ENCODE data around the gene ASPG.

ASPG gene

DNA sequence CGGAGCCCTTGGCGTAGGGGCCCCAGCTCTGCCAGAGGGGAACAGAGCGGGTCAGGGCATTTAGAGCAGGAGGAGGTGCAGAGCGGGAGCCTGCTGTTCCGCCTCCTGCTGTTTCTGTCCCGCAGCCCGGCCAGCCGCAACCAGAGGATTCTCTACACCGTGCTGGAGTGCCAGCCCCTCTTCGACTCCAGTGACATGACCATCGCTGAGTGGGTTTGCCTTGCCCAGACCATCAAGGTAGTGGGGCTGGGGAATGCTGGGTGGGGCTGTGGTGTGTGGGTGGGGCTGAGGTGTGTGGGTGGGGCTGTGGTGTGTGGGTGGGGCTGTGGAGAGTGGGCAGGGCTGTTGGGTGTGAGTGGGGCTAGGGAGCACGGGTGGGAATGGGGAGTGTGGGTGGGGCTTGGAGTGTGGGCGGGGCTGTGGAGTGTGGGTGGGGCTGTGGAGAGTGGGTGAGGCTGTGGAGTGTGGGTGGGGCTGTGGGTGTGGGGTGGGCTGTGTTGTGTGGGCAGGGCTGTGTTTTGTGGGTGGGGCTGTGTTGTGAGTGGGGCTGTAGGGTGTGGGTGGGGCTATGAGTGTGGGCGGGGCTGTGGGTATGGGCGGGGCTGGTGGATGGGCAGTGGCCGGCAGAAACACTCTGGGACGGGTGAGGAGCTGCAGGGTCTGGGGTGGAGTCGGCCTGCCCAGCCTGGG lies 8.0 kb downstream of the ASPG start:
- TF ChIP-seq POLR2AphosphoS5 (IDR thresholded peaks at IDR 0.05; ENCODE audit: low read depth, low read length) = no peak
- TF ChIP-seq FOXP2 (optimal IDR thresholded peaks at IDR 0.05; ENCODE audit: borderline replicate concordance, extremely low read depth, extremely low read length, insufficient read depth) = no peak
- no peak for TF ChIP-seq REST (IDR thresholded peaks at IDR 0.05; ENCODE audit: insufficient read depth in 1 of 2, low read depth in 2 of 2, low read length in 2 of 2)
- TF ChIP-seq SIN3A (IDR thresholded peaks at IDR 0.05; ENCODE audit: borderline replicate concordance, insufficient read depth, low read length) = no peak
- no peak for TF ChIP-seq TAF1 (IDR thresholded peaks at IDR 0.05; ENCODE audit: borderline replicate concordance, insufficient read depth, low read length)

GRCh38 chr14:104094056-104094708 lies 8.7 kb downstream of the ASPG start:
- TF ChIP-seq REST (IDR thresholded peaks at IDR 0.05; ENCODE audit: insufficient read depth in 1 of 2, low read depth in 2 of 2, low read length in 2 of 2) = no peak
- no peak for TF ChIP-seq TAF1 (IDR thresholded peaks at IDR 0.05; ENCODE audit: borderline replicate concordance, insufficient read depth, low read length)
- TF ChIP-seq SIN3A (IDR thresholded peaks at IDR 0.05; ENCODE audit: borderline replicate concordance, insufficient read depth, low read length) = no peak
- no peak for TF ChIP-seq FOXP2 (optimal IDR thresholded peaks at IDR 0.05; ENCODE audit: borderline replicate concordance, extremely low read depth, extremely low read length, insufficient read depth)
- no peak for TF ChIP-seq POLR2AphosphoS5 (IDR thresholded peaks at IDR 0.05; ENCODE audit: low read depth, low read length)

- TF ChIP-seq FOXP2 (optimal IDR thresholded peaks at IDR 0.05; ENCODE audit: borderline replicate concordance, extremely low read depth, extremely low read length, insufficient read depth) (peak; percentile 56), POLR2AphosphoS5 (IDR thresholded peaks at IDR 0.05; ENCODE audit: low read depth, low read length) (no peak), SIN3A (IDR thresholded peaks at IDR 0.05; ENCODE audit: borderline replicate concordance, insufficient read depth, low read length) (no peak), TAF1 (IDR thresholded peaks at IDR 0.05; ENCODE audit: borderline replicate concordance, insufficient read depth, low read length) (no peak), REST (IDR thresholded peaks at IDR 0.05; ENCODE audit: insufficient read depth in 1 of 2, low read depth in 2 of 2, low read length in 2 of 2) (no peak)
Observed at GRCh38 chr14:104094709-104095425, 9.4 kb downstream of the ASPG start.

- TF ChIP-seq POLR2AphosphoS5 (IDR thresholded peaks at IDR 0.05; ENCODE audit: low read depth, low read length) (no peak), FOXP2 (optimal IDR thresholded peaks at IDR 0.05; ENCODE audit: borderline replicate concordance, extremely low read depth, extremely low read length, insufficient read depth) (no peak)
Observed at GRCh38 chr14:104095426-104096310, 10.2 kb downstream of the ASPG start.

DNA sequence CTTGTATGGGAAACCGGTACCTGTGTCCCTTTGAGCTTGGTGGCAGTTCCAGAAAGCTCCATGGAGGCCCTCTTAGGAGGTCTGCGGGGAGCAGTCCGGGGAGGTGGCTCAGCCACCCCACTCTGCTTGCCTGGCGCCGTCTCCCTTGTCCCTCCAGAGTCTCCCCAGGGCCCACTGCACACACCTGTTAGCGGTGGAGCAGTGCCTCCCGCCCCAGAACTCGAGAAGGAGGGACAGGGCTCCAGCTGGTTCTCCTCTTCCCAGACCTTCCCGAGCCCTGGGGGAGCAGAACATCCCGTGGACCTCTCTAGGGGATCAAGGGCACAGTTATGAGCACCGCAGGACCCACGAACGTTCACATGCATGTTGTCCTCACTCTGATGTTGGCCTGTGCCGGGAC lies 10.8 kb downstream of the ASPG start:
- no peak for TF ChIP-seq FOXP2 (optimal IDR thresholded peaks at IDR 0.05; ENCODE audit: borderline replicate concordance, extremely low read depth, extremely low read length, insufficient read depth)
- TF ChIP-seq REST (IDR thresholded peaks at IDR 0.05; ENCODE audit: insufficient read depth in 1 of 2, low read depth in 2 of 2, low read length in 2 of 2) = no peak
- no peak for TF ChIP-seq TAF1 (IDR thresholded peaks at IDR 0.05; ENCODE audit: borderline replicate concordance, insufficient read depth, low read length)
- TF ChIP-seq POLR2AphosphoS5 (IDR thresholded peaks at IDR 0.05; ENCODE audit: low read depth, low read length) = no peak
- TF ChIP-seq SIN3A (IDR thresholded peaks at IDR 0.05; ENCODE audit: borderline replicate concordance, insufficient read depth, low read length) = no peak

Measured in PFSK-1 (cell line).